Measurements from ENCODE around the gene KNDC1. TPM values are rescaled to one million over a fixed set of nuclear protein-coding genes. Genes with fewer than 3 reads are reported as not detected.

KNDC1 gene
- total and polyA plus RNA-seq, 2 of the 4 experiments (the other 2 are of a cell fraction): 0.18 to 1.1 TPM

- Histone ChIP-seq H3K36me3 (ENCODE audit: control insufficient read depth, insufficient read depth, low read length) (no peaks in the 10 kb centered on the region), H3K27ac (ENCODE audit: insufficient read depth, low read length) (no peak overlapping the region), H4K91ac (ENCODE audit: insufficient read depth, low read depth, low read length) (no peak overlapping the region), H3K27me3 (ENCODE audit: control insufficient read depth, insufficient read depth, low read length) (peaks cover 12% of the 10 kb centered on the region), H3K79me1 (ENCODE audit: low read depth in 1 of 2, low read length in 2 of 2) (no peaks in the 10 kb centered on the region), H4K8ac (ENCODE audit: low read depth in 2 of 2, low read length in 2 of 2) (no peak overlapping the region), H2BK120ac (ENCODE audit: low read depth, low read length) (no peak overlapping the region), H2AK9ac (replicated peaks; ENCODE audit: low read depth, low read length, poor library complexity) (no peak overlapping the region), H3K4me2 (ENCODE audit: low read depth, low read length) (no peak overlapping the region), H2AK5ac (ENCODE audit: low read depth, low read length) (no peak overlapping the region), H2BK15ac (ENCODE audit: low read depth, low read length) (no peak overlapping the region), H3K56ac (ENCODE audit: extremely low read depth, insufficient read depth, low read length) (no peak overlapping the region), H3K14ac (replicated peaks; ENCODE audit: low read depth, low read length) (no peak overlapping the region), H2BK20ac (ENCODE audit: low read depth, low read length) (no peak overlapping the region), H3K4ac (ENCODE audit: low read depth, low read length) (no peak overlapping the region), H4K5ac (ENCODE audit: low read depth, low read length) (no peak overlapping the region), H3K9me3 (ENCODE audit: control insufficient read depth, insufficient read depth, low read length) (peaks cover 2% of the 10 kb centered on the region; the same call in 1 of the 2 replicates), H3K4me1 (ENCODE audit: control insufficient read depth, insufficient read depth, low read length) (no peaks in the 10 kb centered on the region; the same call in 1 of the 2 replicates), H3K9ac (ENCODE audit: low read depth, low read length) (no peak overlapping the region), H2AFZ (replicated peaks; ENCODE audit: low read length, poor library complexity) (no peak overlapping the region), H3K23ac (ENCODE audit: low read depth, low read length) (no peak overlapping the region), H2BK5ac (ENCODE audit: low read depth, low read length, poor library complexity, severe bottlenecking) (no peak overlapping the region), H4K20me1 (ENCODE audit: insufficient read depth, low read length) (no peaks in the 10 kb centered on the region), H3K9me1 (ENCODE audit: insufficient read depth, low read length) (no peaks in the 10 kb centered on the region), H3K4me3 (ENCODE audit: insufficient read depth, low read depth, low read length) (no peak overlapping the region), H3K18ac (ENCODE audit: low read depth, low read length) (no peak overlapping the region)
- BruUV-seq (replicated peaks): no TSS peak
- ATAC-seq (ENCODE audit: low read depth): no peak
- in situ Hi-C loops (cut with MboI; ENCODE audit: low sequenced_read_pairs): loop anchor here (25.0 kb wide), 1 partner anchor 482 kb away; no protein-coding TSS in a partner anchor
- intact Hi-C loops (cut with micrococcal nuclease): loop anchor here (5.0 kb wide), 2 partner anchors 113 to 163 kb away; partner anchors contain the start of genes TUBGCP2 and ZNF511
- dilution Hi-C loops (cut with HindIII; ENCODE audit: low sequenced_read_pairs, unreplicated experiment): no loop called here
- TF ChIP-seq MXI1 (IDR thresholded peaks at IDR 0.05; ENCODE audit: borderline replicate concordance, low read depth, low read length) (no peak), NFE2L2 (IDR thresholded peaks at IDR 0.05; ENCODE audit: low read depth, low read length) (no peak), BHLHE40 (IDR thresholded peaks at IDR 0.05; ENCODE audit: low read depth, low read length) (no peak), USF2 (IDR thresholded peaks at IDR 0.05; ENCODE audit: low read depth, low read length) (no peak), POLR2A (IDR thresholded peaks at IDR 0.05; ENCODE audit: low read depth, low read length) (no peak), CHD1 (IDR thresholded peaks at IDR 0.05; ENCODE audit: low read depth, low read length) (no peak), RCOR1 (IDR thresholded peaks at IDR 0.05; ENCODE audit: insufficient replicate concordance, low read length) (no peak)
- TF ChIP-seq, protein P1, sequence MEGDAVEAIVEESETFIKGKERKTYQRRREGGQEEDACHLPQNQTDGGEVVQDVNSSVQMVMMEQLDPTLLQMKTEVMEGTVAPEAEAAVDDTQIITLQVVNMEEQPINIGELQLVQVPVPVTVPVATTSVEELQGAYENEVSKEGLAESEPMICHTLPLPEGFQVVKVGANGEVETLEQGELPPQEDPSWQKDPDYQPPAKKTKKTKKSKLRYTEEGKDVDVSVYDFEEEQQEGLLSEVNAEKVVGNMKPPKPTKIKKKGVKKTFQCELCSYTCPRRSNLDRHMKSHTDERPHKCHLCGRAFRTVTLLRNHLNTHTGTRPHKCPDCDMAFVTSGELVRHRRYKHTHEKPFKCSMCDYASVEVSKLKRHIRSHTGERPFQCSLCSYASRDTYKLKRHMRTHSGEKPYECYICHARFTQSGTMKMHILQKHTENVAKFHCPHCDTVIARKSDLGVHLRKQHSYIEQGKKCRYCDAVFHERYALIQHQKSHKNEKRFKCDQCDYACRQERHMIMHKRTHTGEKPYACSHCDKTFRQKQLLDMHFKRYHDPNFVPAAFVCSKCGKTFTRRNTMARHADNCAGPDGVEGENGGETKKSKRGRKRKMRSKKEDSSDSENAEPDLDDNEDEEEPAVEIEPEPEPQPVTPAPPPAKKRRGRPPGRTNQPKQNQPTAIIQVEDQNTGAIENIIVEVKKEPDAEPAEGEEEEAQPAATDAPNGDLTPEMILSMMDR (conservative IDR thresholded peaks at IDR 0.05; ENCODE audit: low read depth, low read length): no peak
- WGBS, 2 experiments (ENCODE audit: extremely low coverage in 2 of 2, insufficient read length in 1 of 2): 90% methylated on average over 2 of the region's 7 CpGs; no CpG with 5 or more reads in 1 of the 2 experiments
- no peak for DNase-seq
- ChIA-PET CTCF (no interaction called here), POLR2A (ENCODE audit: unreplicated experiment) (no interaction called here)
These were observed 15.2 kb upstream of the KNDC1 start for GRCh38 chr10:133144771-133145170.
